ENCODE measurements around the gene LRMDA. TPM values are rescaled to one million over a fixed set of nuclear protein-coding genes. Genes with fewer than 3 reads are reported as not detected.

Gene LRMDA
- total RNA-seq, 3 donors from 2014 or later (not counting 1 experiment from before 2014, with no cell fraction given) = 1.4 to 2.4 (median 2.1) TPM

DNA sequence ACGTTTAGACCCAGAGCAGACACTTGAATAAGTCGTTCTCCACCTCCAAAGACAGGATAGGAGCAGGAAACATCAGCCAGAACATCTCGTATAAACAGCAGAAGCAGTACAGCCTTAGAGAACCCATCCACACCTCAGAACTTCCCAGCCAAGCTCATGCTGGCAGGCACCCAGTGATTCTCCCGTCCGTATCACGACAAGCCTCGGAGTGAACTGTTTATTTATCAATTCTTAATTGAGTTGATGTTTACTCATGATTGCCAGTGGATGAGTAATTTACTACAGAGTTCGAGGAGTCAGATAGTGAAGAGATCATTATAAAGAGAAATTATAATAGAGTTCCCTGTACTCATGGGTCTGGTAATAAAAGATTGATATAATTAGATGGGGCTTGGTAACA is 811.5 kb downstream of the LRMDA start:
- DNase-seq = no peak
- H3K36me3 ChIP-seq (ENCODE audit: control insufficient read depth, insufficient read depth, low read length) = no peaks in the 10 kb centered on the region
- 76% methylated on average over 8 of the region's 8 CpGs for WGBS (ENCODE audit: insufficient coverage)
- Mint-ChIP-seq H3K4me1 (no peaks in the 10 kb centered on the region), H3K4me3 (no peak overlapping the region), H3K27me3 (ENCODE audit: low read depth in 2 of 2) (no peaks in the 10 kb centered on the region), H3K9me3 (peaks cover 2 to 4% of the 10 kb centered on the region in 2 donors), H3K27ac (no peak overlapping the region), H3K36me3 (no peaks in the 10 kb centered on the region)
- H3K4me3 ChIP-seq (ENCODE audit: low read length) = no peak overlapping the region
- intact Hi-C loops (cut with micrococcal nuclease) = no loop called here
- no peaks in the 10 kb centered on the region for H3K4me1 ChIP-seq (ENCODE audit: control insufficient read depth, insufficient read depth, low read length)
- TF ChIP-seq, protein P1, sequence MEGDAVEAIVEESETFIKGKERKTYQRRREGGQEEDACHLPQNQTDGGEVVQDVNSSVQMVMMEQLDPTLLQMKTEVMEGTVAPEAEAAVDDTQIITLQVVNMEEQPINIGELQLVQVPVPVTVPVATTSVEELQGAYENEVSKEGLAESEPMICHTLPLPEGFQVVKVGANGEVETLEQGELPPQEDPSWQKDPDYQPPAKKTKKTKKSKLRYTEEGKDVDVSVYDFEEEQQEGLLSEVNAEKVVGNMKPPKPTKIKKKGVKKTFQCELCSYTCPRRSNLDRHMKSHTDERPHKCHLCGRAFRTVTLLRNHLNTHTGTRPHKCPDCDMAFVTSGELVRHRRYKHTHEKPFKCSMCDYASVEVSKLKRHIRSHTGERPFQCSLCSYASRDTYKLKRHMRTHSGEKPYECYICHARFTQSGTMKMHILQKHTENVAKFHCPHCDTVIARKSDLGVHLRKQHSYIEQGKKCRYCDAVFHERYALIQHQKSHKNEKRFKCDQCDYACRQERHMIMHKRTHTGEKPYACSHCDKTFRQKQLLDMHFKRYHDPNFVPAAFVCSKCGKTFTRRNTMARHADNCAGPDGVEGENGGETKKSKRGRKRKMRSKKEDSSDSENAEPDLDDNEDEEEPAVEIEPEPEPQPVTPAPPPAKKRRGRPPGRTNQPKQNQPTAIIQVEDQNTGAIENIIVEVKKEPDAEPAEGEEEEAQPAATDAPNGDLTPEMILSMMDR (IDR thresholded peaks at IDR 0.05) = no peak
- H3K27me3 ChIP-seq (ENCODE audit: control insufficient read depth, insufficient read depth, low read length) = no peaks in the 10 kb centered on the region
- ATAC-seq = no peak
- H3K9me3 ChIP-seq (ENCODE audit: control insufficient read depth, insufficient read depth, low read length) = no peaks in the 10 kb centered on the region
- no peak overlapping the region for H3K27ac ChIP-seq (ENCODE audit: low read length)

DNA sequence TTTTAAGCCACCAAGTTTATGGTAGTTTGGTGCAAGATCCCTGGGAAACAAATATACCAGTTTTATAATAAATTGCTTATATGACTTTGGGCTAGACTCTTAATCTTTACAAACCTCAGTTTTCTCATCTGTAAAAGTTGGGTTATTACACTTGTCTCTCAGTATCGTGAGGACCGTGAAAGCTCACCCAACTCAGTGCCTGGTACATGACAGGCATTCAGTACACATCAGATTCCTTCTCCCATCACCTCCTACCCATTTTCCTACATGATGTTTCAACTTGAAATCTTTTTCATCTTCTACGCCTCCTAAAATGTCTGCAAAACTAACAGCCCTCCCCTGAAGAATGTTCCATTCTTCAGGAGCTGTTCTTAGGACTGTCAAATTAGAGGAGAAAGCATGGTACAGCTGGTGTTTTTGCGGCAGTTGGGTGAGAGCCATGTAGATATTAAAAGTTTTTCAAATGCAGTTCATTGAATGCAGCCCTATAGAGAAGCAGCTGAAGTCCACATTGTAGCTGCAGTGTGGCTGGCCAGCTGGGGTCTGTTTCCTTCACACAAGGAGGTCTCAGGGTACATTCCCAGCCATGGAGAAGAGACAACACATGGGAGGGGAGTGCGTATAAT is 812.8 kb downstream of the LRMDA start:
- H3K27ac Mint-ChIP-seq = no peak overlapping the region
- no peak overlapping the region for H3K4me3 ChIP-seq (ENCODE audit: low read length)

DNA sequence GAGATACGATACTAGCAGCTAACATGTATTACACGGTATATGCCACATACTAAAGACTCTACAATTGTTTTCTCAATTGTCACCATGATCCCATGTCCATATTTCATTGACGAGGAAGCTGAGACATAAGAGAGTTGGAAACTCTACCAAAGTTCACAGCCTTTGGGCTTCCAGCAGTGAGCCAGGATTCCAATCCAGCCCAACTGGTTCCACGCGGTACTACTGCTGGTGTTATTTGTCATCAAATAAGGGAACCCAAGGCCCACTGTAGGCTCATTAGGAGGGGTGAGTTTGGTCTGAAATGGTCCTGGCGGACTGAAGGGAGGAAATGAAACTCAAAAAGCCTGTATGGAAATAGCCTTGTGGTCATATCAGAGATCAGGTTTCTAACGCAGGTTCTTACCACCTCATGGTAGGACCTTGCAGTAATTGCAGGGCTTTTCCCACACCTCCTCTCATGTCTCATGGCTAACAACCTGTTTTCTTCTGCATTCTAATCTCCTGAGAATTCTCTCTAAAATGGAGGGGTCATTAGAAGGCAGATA is 814.6 kb downstream of the LRMDA start:
- intact Hi-C loops (cut with micrococcal nuclease) = no loop called here
- H3K27ac Mint-ChIP-seq = no peak overlapping the region
- H3K4me3 Mint-ChIP-seq = no peak overlapping the region

More for the DNA sequence above, 812.8 kb downstream of the LRMDA start:
- Histone ChIP-seq H3K4me1 (ENCODE audit: control insufficient read depth, insufficient read depth, low read length) (no peaks in the 10 kb centered on the region), H3K27ac (ENCODE audit: low read length) (no peak overlapping the region), H3K36me3 (ENCODE audit: control insufficient read depth, insufficient read depth, low read length) (no peaks in the 10 kb centered on the region), H3K9me3 (ENCODE audit: control insufficient read depth, insufficient read depth, low read length) (no peaks in the 10 kb centered on the region), H3K27me3 (ENCODE audit: control insufficient read depth, insufficient read depth, low read length) (no peaks in the 10 kb centered on the region)
- no peaks in the 10 kb centered on the region for H3K36me3 Mint-ChIP-seq
- ATAC-seq (no peak), DNase-seq (no peak)
- H3K9me3 Mint-ChIP-seq = peaks cover 2 to 4% of the 10 kb centered on the region in 2 donors
- no peaks in the 10 kb centered on the region for H3K4me1 Mint-ChIP-seq
- H3K27me3 Mint-ChIP-seq (ENCODE audit: low read depth in 2 of 2) = no peaks in the 10 kb centered on the region
- intact Hi-C loops (cut with micrococcal nuclease) = no loop called here
- 94% methylated on average over 5 of the region's 5 CpGs for WGBS (ENCODE audit: insufficient coverage)
- no peak overlapping the region for H3K4me3 Mint-ChIP-seq
- TF ChIP-seq, protein P1 (IDR thresholded peaks at IDR 0.05) = no peak

More for the DNA sequence above, 814.6 kb downstream of the LRMDA start:
- no peaks in the 10 kb centered on the region for H3K36me3 Mint-ChIP-seq
- no peak for ATAC-seq
- H3K27me3 ChIP-seq (ENCODE audit: control insufficient read depth, insufficient read depth, low read length) = no peaks in the 10 kb centered on the region
- no peaks in the 10 kb centered on the region for H3K9me3 Mint-ChIP-seq
- H3K4me1 ChIP-seq (ENCODE audit: control insufficient read depth, insufficient read depth, low read length) = no peaks in the 10 kb centered on the region
- H3K4me1 Mint-ChIP-seq = no peaks in the 10 kb centered on the region
- no peaks in the 10 kb centered on the region for H3K9me3 ChIP-seq (ENCODE audit: control insufficient read depth, insufficient read depth, low read length)
- H3K36me3 ChIP-seq (ENCODE audit: control insufficient read depth, insufficient read depth, low read length) = no peaks in the 10 kb centered on the region
- no peak overlapping the region for H3K27ac ChIP-seq (ENCODE audit: low read length)
- WGBS (ENCODE audit: insufficient coverage) = 86% methylated on average over 7 of the region's 7 CpGs
- H3K4me3 ChIP-seq (ENCODE audit: low read length) = no peak overlapping the region
- TF ChIP-seq, protein P1 (IDR thresholded peaks at IDR 0.05) = no peak
- no peaks in the 10 kb centered on the region for H3K27me3 Mint-ChIP-seq (ENCODE audit: low read depth in 2 of 2)
- no peak for DNase-seq

Measured in natural killer cell (primary cell).